Head of caudate nucleus (tissue), 42 donors: Measurements from ENCODE around the gene SLC16A11.
"Not testable (repeated sequence)": the region's sequence is repeated elsewhere in the genome, so short reads cannot be mapped to it uniquely, and the experiment has no call there.

Experiments used
- DNase-seq, 42 donors: peaks; one replicate each; pipeline versions ENCODE4 v3.0.0 to v3.0.0-alpha.2; 2020 to 2021; ENCODE audit warnings: mixed read lengths in 7 of 42
- intact Hi-C: fragments of 100-400 bp; cut with DNase I; formaldehyde crosslinking; loops from one replicate; pipeline ENCODE4 v1.15.0; 2022

The SLC16A11 gene

DNA sequence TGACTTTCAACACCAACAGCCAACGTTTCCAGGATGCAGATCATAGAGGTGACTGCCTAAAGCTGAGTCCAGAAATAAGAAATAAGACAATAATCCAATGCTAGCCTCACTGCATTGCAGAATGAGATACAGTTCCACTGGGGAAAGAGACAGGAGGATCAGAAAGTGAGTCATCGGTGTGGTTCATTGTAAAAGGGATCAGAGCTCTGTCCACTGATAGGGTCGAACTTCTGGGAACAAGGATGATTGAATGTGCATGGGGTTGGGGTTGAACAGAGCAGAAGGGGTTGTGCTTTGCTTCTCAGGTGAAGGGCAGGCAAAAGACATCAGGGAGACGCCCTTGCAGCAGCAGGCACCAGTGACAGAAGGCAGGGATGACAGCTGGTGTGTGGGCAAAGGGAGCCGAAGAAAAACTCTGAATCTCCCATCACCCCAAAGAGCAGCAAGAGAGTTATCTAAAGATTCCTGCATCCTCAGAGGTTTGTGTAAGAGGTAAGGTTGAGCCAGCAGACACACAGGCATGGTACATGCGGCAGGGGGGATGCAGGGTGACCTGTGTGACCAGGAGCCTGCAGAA, 19.7 kb upstream of the SLC16A11 start:
- intact Hi-C loops: no loop called here
- peak in 20 of 42 donors; percentile 6 to 66 (median 43) for DNase-seq

DNA sequence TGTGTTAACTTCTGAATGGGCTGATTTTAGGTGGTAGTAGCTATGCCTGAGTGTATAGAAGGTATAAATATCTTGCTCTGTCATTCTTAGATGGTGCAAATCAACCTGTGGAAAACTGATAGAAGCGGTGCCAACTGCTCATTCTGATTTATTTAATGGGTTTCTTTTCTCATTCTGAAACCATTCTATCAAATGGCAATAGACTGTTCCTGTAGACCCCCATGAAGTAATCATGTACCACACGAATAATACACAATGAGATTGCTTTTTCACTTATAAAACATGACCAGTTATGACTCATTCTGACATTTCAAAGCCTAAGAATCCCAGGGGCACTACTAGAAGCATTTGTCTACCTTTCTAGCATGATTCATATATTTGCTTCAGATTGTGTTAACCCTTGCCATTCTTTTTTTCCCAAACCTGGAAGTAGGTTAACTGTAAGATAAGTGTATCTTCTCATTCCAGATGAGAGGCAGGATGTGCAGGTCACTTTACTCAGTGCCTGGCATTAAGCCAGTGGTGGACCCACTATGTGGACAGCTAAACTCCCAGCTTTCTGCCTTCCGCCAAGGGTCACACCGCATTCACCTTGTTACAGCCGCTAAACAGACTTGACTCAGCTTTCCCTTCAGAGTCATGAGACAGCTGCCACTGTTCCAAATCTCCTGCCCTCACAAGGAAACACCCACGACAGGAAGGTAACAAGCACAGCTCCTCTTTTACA, 16.4 kb upstream of the SLC16A11 start:
- intact Hi-C loops: no loop called here

GRCh38 chr17:7058831-7059447, 15.0 kb upstream of the SLC16A11 start:
- intact Hi-C loops: no loop called here
- peak in 3 of 42 donors; percentile 23 to 50 (median 41) for DNase-seq

More for the DNA sequence above, 16.4 kb upstream of the SLC16A11 start:
- DNase-seq: peak in 34 of 42 donors; percentile 21 to 81 (median 48)

DNA sequence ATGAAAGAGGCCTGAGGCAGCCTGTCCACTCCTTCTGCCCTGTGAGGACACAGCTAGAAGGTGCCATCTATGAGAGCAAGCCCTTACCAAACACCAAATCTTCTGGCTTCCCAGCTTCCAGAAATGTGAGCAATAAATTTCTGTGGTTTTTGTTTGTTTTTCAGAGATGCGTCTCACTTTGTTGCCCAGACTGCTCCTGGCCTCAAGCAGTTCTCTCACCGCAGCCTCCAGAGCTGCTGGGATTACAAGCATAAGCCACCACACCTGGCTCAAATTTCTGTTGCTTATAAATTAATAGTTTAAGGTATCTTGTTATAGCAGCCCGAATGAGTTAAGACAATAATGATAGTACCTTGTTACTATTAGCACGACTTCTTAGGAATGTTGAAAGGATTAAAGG, 12.5 kb upstream of the SLC16A11 start:
- DNase-seq: no peak
- intact Hi-C loops: no loop called here

- intact Hi-C loops: loop anchor here (5.0 kb wide), 1 partner anchor 87 kb away; no protein-coding TSS in a partner anchor
- not testable (repeated sequence) for DNase-seq
These were observed 6.7 kb upstream of the SLC16A11 start for GRCh38 chr17:7050583-7050982.

DNA sequence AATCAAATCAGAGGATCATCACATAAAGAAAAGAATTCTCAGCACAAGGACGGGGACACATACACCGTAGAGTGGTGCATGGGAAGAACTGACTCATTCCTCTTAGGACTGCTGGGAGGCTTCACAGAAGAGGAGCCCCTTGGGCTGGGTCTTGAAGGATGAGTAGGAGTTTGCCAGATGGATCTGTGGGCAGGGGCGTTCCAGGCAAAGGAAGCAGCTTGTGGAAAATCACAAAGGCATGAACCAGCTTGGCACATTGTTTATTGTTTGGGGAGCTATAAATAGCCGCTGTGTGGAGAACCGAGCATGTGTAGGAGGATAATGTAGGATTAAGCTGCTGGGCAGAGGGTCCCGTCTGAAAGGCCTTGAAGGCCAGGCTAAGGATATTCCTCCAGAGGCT, 5.1 kb upstream of the SLC16A11 start:
- intact Hi-C loops: no loop called here
- DNase-seq: no peak

- intact Hi-C loops: no loop called here
- DNase-seq: no peak
These were observed 3.7 kb upstream of the SLC16A11 start for GRCh38 chr17:7047566-7047965.

DNA sequence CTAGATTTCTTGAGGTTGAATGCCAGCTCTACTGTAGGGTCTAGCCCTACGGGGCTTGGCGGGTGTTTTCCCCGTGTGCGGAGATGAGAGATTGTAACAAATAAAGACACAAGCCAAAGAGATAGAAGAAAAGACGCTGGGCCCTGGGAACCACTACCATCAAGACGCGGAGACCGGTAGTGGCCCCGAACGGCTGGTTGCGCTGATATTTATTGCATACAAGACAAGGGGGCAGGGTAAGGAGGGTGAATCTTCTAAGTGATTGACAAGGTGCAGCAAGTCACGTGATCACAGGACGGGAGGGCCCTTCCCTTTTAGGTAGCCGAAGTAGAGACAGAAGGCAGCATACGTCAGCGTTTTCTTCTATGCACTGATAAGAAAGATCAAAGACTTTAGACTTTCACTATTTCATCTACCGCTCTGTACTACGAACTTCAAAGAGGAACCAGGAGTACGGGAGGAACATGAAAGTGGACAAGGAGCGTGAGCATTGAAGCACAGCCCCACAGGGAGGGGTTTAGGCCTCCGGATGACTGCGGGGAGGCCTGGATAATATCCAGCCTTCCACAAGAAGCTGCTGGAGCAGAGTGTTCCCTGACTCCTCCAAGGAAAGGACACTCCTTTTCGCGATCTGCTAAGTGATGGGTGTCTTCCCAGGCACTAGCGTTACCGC, 3.0 kb upstream of the SLC16A11 start:
- intact Hi-C loops, DNase-seq: not testable (repeated sequence)

DNA sequence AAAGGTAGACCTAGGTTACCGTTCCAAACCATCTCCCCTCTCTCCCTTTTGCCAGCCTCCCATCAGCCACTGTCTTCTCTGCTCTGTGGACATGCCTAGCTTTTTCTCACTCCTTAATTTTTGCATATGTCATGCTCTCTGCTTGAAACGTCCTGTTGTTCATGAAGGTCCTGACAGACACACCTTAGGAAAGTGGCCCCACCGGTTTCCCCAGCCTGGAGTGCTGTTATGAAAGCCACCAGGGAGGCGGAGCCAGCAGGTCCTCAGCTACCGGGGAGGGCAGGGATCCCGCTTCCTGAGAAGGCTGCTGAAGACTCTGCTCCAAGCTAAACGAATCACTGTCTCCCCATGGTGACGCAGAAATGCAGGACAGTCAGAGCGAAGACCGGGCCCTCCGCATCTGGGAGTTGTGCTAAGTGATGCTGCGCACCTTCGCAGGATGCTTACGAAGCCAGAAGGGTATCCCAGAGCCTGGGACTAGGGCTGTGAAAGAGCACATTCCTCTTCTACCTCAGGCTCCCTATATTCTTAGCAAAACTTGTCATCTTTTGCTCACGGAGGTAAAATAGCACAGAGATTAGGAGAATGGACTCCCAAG, 2.3 kb upstream of the SLC16A11 start:
- peak in 27 of 42 donors; percentile 22 to 74 (median 45) for DNase-seq

DNA sequence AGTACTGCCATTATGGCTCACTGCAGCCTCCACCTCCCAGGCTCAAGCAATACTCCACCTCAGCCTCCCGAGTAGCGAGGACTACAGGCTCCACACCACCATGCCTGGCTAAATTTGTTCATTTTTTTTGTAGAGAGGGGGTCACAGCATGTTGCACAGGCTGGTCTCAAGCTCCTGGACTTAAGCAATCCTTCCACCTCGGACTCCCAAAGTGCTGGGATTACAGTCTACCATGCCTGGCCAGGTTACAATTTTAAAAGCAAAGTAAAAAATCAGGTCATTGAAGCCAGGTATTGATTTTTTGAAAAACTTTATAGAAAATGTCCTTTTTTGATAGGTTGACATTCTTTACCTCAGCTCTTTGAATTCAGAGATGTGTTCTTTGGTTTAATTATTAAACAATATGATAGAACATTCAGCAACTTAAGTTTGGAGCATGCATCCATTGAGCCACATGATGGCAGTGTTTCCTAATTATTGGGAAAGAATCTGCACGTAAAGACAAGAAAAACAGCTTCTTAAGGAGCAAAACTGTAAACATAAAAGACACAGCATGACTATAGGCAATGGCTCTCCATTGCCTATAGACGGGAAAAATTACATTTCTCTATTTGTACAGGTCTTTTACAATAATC, 1.7 kb upstream of the SLC16A11 start:
- intact Hi-C loops: no loop called here
- peak in 16 of 42 donors; percentile 26 to 73 (median 45) for DNase-seq

More for the DNA sequence above, 2.3 kb upstream of the SLC16A11 start:
- intact Hi-C loops: no loop called here

DNA sequence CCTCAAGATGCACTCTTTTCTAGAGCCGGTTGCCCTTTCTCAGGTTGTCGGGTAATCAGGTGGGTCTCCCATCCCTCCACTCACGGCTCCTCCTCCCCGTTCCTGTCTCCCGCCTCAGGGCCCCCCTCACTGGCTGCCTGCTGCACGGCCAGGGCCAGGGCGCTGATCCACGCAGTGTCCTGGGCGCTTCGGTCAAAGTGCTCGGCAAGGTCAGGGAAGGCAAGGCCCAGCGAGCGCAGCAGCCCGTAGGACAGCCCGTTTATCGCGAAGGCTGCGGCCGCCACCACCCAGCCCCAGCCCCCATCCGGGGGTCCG, 753 bp downstream of the SLC16A11 start:
- intact Hi-C loops: no loop called here
- no peak for DNase-seq

GRCh38 chr17:7042501-7043181, 1.3 kb downstream of the SLC16A11 start:
- peak in 4 of 42 donors; percentile 19 to 44 (median 30) for DNase-seq
- intact Hi-C loops: no loop called here

DNA sequence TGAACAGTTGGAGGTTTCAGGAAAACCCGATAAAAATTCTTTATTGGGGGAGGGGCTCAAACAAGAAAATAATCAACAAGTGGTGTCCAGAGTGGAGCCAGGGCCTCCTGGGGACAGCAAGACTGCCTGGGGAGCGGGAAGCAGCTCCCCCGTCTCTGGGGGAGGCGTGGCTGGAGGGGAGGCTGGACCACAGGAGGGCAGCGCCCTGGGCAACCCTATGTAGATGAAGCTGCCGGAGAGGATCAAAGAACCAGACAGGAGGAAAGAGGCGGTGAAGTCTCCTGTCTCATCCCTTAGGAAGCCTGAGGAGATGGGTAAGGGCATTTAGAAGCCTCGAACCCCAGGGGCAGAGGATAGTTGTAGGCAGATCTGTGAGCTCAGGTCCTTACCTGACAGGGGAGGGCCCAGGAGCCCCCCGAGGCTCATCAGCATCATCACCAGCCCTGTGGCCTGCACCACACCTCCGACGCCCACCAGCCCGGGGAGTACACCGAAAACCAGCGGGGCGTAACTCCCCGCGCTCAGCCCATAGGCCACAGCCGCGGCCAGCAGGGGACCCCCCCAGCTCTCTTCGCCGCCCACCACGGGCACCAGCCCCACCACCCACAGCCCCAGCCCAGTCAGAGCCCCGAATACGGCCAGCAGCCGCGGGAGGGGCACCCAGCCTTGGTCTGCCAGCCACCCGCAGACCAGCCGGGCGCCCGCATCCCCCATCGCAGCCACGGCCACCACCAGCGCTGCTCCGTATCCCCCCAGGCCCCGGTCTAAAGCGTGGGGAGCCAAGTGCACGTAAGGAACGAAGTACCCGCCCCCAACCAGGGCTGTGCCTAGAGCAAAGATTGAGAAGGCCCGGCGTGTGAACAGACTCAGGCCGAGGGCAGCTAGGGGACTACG, 2.0 kb downstream of the SLC16A11 start:
- intact Hi-C loops: no loop called here
- peak in 1 of 42 donors; percentile 18 for DNase-seq

DNA sequence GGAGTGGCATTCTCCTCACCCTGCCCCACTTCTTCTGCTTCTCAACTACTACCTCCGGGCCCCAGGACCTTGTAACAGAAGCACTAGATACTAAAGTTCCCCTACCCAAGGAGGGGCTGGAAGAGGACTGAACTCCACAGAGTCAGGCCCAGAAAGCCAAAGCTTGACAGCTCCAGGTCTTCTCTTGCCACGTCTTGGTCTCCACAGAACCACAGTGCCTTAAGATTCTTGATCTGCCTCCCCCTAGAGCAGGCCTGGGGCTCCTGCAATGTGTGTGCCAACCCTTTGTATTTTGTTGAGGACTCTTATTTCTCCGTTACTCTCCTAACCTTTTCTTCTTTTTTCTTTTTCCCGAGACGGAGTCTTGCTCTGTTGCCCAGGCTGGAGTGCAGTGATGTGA, 4.1 kb downstream of the SLC16A11 start:
- intact Hi-C loops: no loop called here
- no peak for DNase-seq

- DNase-seq: no peak
- intact Hi-C loops: no loop called here
These were observed 5.6 kb downstream of the SLC16A11 start for GRCh38 chr17:7038025-7038862.

GRCh38 chr17:7035591-7036368, 8.1 kb downstream of the SLC16A11 start, which contains the start of gene SLC16A13:
TSS of gene SLC16A13 (plus strand) at chr17:7036015. CDS start at chr17:7036383, 368 bp downstream.
- DNase-seq: peak; percentile 83 to 98 (median 94)
- intact Hi-C loops: no loop called here
